Activated T-helper 2 cell treated with anti-CD3 and anti-CD28 coated beads, Interferon-gamma antibody, Interleukin-2, Interleukin-4, amounts not matched to agents 10 μg/mL and 5 μg/mL and 100 μg/mL, durations not matched to agents 14 hours and 24 hours and 36 hours (primary cell): ENCODE data around the gene RBM24. TPM values are rescaled to one million over a fixed set of nuclear protein-coding genes. Genes with fewer than 3 reads are reported as not detected.

Source experiments
- DNase-seq: peaks from one replicate; pipeline ENCODE4 v3.0.0; 2021; ENCODE audit warnings: low spot score
- H3K27ac Mint-ChIP-seq: one replicate; pipeline ENCODE4 v1.8.0; 2021; ENCODE audit warnings: mixed read lengths
- H3K27me3 Mint-ChIP-seq: one replicate; pipeline ENCODE4 v1.8.0; 2021; ENCODE audit warnings: low read depth, mixed read lengths
- H3K36me3 Mint-ChIP-seq: one replicate; pipeline ENCODE4 v1.8.0; 2021; ENCODE audit warnings: low read depth, mixed read lengths
- H3K4me1 Mint-ChIP-seq: one replicate; pipeline ENCODE4 v1.8.0; 2021; ENCODE audit warnings: low read depth, mixed read lengths
- H3K4me3 Mint-ChIP-seq: one replicate; pipeline ENCODE4 v1.8.0; 2021; ENCODE audit warnings: low read depth, mild to moderate bottlenecking, moderate library complexity, mixed read lengths
- H3K9me3 Mint-ChIP-seq: one replicate; pipeline ENCODE4 v1.8.0; 2021; ENCODE audit warnings: mixed read lengths
- intact Hi-C: fragments of 100-400 bp; cut with micrococcal nuclease; formaldehyde crosslinking; loops from one replicate; pipeline ENCODE4 v1.15.1; 2023
- total RNA-seq: library from RNA; stranded (reverse); gene quantifications from 2 replicates; pipeline ENCODE4 v1.2.3, GENCODE V29; 2022

Gene RBM24
- not detected in 2 replicates for total RNA-seq

- intact Hi-C loops, result no loop called here
- Mint-ChIP-seq H3K4me3 (peak within 1 kb of the TSS; percentile 60), H3K36me3 (no peaks in the 10 kb centered on the region), H3K27me3 (peaks cover 63% of the 10 kb centered on the region), H3K4me1 (peaks cover 5% of the 10 kb centered on the region), H3K9me3 (no peaks in the 10 kb centered on the region), H3K27ac (no peak within 1 kb of the TSS)
- peak; percentile 15 for DNase-seq
These were observed at the start of gene RBM24 for GRCh38 chr6:17281100-17281496. RBM24 (plus strand) TSS chr6:17281361; CDS start chr6:17281582, 221 bp downstream.

DNA sequence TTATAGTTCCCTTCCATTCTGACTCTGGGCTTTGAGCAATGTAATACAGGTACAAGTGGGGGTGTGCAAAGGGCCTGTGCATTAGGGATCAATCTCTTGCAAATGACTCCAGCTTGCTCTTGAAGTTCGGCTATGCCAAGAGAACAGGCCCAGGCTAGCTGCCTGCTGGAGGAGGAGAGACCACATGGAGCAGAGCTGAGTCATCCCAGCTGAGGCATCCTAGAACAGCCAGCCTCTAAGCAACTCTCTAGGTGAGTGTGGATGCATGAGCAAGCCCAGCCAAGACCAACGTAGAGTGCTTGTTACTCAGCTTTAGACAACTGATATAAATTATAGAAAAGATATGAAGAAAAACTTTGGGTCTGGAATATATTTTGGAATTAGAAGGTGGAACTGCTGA lies 47.6 kb upstream of the RBM24 start:
- intact Hi-C loops, result no loop called here
- DNase-seq, result no peak
- H3K4me1 Mint-ChIP-seq, result no peaks in the 10 kb centered on the region
- no peak overlapping the region for H3K4me3 Mint-ChIP-seq
- no peak overlapping the region for H3K27ac Mint-ChIP-seq
- peaks cover 3% of the 10 kb centered on the region for H3K9me3 Mint-ChIP-seq
- H3K36me3 Mint-ChIP-seq, result no peaks in the 10 kb centered on the region
- H3K27me3 Mint-ChIP-seq, result no peaks in the 10 kb centered on the region

- no peaks in the 10 kb centered on the region for H3K27me3 Mint-ChIP-seq
- DNase-seq, result no peak
- H3K4me3 Mint-ChIP-seq, result no peak overlapping the region
- no peaks in the 10 kb centered on the region for H3K36me3 Mint-ChIP-seq
- intact Hi-C loops, result no loop called here
- H3K27ac Mint-ChIP-seq, result no peak overlapping the region
- no peaks in the 10 kb centered on the region for H3K4me1 Mint-ChIP-seq
- H3K9me3 Mint-ChIP-seq, result no peaks in the 10 kb centered on the region
These were observed 43.9 kb upstream of the RBM24 start for GRCh38 chr6:17237246-17237645.

- Mint-ChIP-seq H3K4me3 (no peak overlapping the region), H3K4me1 (no peaks in the 10 kb centered on the region), H3K27ac (no peak overlapping the region), H3K27me3 (no peaks in the 10 kb centered on the region), H3K36me3 (no peaks in the 10 kb centered on the region), H3K9me3 (no peaks in the 10 kb centered on the region)
- intact Hi-C loops, result no loop called here
- no peak for DNase-seq
These were observed 41.9 kb upstream of the RBM24 start for GRCh38 chr6:17239260-17239659.

- H3K27me3 Mint-ChIP-seq, result peaks cover 1% of the 10 kb centered on the region
- H3K4me1 Mint-ChIP-seq, result no peaks in the 10 kb centered on the region
- H3K4me3 Mint-ChIP-seq, result no peak overlapping the region
- no peaks in the 10 kb centered on the region for H3K9me3 Mint-ChIP-seq
- intact Hi-C loops, result no loop called here
- H3K27ac Mint-ChIP-seq, result no peak overlapping the region
- H3K36me3 Mint-ChIP-seq, result no peaks in the 10 kb centered on the region
- no peak for DNase-seq
These were observed 40.2 kb upstream of the RBM24 start for GRCh38 chr6:17240803-17241500.

GRCh38 chr6:17242087-17242486 lies 39.1 kb upstream of the RBM24 start:
- no peak overlapping the region for H3K27ac Mint-ChIP-seq
- H3K9me3 Mint-ChIP-seq, result no peaks in the 10 kb centered on the region
- intact Hi-C loops, result no loop called here
- peaks cover 1% of the 10 kb centered on the region for H3K27me3 Mint-ChIP-seq
- H3K4me1 Mint-ChIP-seq, result no peaks in the 10 kb centered on the region
- H3K4me3 Mint-ChIP-seq, result no peak overlapping the region
- no peak for DNase-seq
- H3K36me3 Mint-ChIP-seq, result no peaks in the 10 kb centered on the region

- no peaks in the 10 kb centered on the region for H3K27me3 Mint-ChIP-seq
- H3K4me1 Mint-ChIP-seq, result no peaks in the 10 kb centered on the region
- no peak overlapping the region for H3K27ac Mint-ChIP-seq
- DNase-seq, result no peak
- H3K4me3 Mint-ChIP-seq, result no peak overlapping the region
- no peaks in the 10 kb centered on the region for H3K9me3 Mint-ChIP-seq
- no peaks in the 10 kb centered on the region for H3K36me3 Mint-ChIP-seq
- intact Hi-C loops, result no loop called here
These were observed 30.9 kb upstream of the RBM24 start for GRCh38 chr6:17250237-17250636.

DNA sequence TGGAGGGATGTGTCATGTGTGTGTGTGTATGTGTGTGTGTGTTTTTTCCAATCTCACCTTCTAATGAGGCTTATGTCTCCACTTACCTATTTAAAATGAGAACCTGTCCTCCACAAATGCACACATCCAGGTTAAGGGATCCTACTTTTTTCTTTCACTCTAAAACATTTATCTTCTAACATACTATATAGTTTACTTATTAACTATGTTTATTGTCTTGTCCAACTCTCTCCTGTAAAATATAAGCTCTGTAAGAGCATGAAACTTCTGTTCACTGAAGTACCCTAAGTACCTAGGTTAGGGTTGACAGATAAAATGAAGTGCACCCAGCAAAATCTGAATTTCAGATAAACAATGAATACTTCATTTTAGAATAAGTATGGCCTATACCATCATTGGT lies 29.2 kb upstream of the RBM24 start:
- H3K9me3 Mint-ChIP-seq, result no peaks in the 10 kb centered on the region
- H3K27ac Mint-ChIP-seq, result no peak overlapping the region
- H3K27me3 Mint-ChIP-seq, result no peaks in the 10 kb centered on the region
- no peaks in the 10 kb centered on the region for H3K36me3 Mint-ChIP-seq
- intact Hi-C loops, result no loop called here
- no peak for DNase-seq
- H3K4me3 Mint-ChIP-seq, result no peak overlapping the region
- H3K4me1 Mint-ChIP-seq, result no peaks in the 10 kb centered on the region

DNA sequence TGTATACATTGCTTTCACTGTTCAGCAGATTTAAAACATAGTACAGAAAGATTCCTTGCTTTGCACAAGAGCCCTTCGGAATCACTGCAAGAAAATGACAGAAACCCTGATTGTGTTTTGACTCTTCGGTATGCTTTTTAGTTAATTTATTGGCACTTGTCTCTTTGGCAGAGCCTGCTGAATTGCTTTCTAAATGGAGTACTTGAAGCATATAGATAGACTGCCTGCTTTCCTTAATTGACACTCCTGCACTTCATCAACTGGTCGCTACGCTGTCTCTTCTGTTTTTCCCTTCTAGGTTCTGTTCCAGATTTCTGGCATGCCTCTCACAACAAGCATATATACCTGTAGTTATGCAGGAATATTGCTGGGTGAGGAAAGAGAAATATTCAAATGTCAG lies 22.4 kb upstream of the RBM24 start:
- intact Hi-C loops, result no loop called here
- H3K4me1 Mint-ChIP-seq, result no peaks in the 10 kb centered on the region
- H3K4me3 Mint-ChIP-seq, result no peak overlapping the region
- no peak overlapping the region for H3K27ac Mint-ChIP-seq
- H3K9me3 Mint-ChIP-seq, result no peaks in the 10 kb centered on the region
- peaks cover 5% of the 10 kb centered on the region for H3K27me3 Mint-ChIP-seq
- H3K36me3 Mint-ChIP-seq, result no peaks in the 10 kb centered on the region
- DNase-seq, result no peak

- intact Hi-C loops, result no loop called here
- Mint-ChIP-seq H3K4me3 (no peak overlapping the region), H3K27ac (no peak overlapping the region), H3K9me3 (no peaks in the 10 kb centered on the region), H3K27me3 (peaks cover 3% of the 10 kb centered on the region), H3K4me1 (no peaks in the 10 kb centered on the region), H3K36me3 (no peaks in the 10 kb centered on the region)
- DNase-seq, result no peak
These were observed 15.6 kb upstream of the RBM24 start for GRCh38 chr6:17265570-17265969.

- Mint-ChIP-seq H3K36me3 (no peaks in the 10 kb centered on the region), H3K4me3 (no peak overlapping the region), H3K9me3 (no peaks in the 10 kb centered on the region), H3K4me1 (no peaks in the 10 kb centered on the region), H3K27me3 (no peaks in the 10 kb centered on the region), H3K27ac (no peak overlapping the region)
- intact Hi-C loops, result no loop called here
- no peak for DNase-seq
These were observed 13.6 kb upstream of the RBM24 start for GRCh38 chr6:17267566-17267965.

DNA sequence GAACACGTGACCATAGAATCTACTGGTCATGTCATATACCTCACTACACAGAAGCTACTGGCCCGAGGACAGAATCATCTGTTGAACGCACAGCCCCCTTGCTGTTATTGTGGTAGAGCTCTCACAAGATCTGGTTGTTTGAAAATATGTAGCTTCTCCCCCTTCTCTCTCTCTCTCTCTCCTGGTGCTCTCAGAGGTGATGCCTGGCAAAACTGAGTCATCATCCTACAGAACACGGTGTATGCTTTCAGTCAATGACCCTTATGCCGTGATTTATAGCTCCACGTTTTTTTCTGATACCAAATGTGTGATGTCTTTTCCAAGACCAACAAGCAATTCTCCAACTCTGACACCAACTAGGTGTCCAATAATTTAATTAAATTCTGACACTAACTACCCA lies 13.0 kb upstream of the RBM24 start:
- no peaks in the 10 kb centered on the region for H3K27me3 Mint-ChIP-seq
- intact Hi-C loops, result no loop called here

GRCh38 chr6:17269840-17270239 lies 11.3 kb upstream of the RBM24 start:
- H3K27ac Mint-ChIP-seq, result no peak overlapping the region
- H3K4me1 Mint-ChIP-seq, result no peaks in the 10 kb centered on the region
- DNase-seq, result no peak
- H3K36me3 Mint-ChIP-seq, result no peaks in the 10 kb centered on the region
- H3K4me3 Mint-ChIP-seq, result no peak overlapping the region
- intact Hi-C loops, result no loop called here
- H3K27me3 Mint-ChIP-seq, result no peaks in the 10 kb centered on the region
- no peaks in the 10 kb centered on the region for H3K9me3 Mint-ChIP-seq

More for the DNA sequence above, 13.0 kb upstream of the RBM24 start:
- H3K9me3 Mint-ChIP-seq, result no peaks in the 10 kb centered on the region
- H3K27ac Mint-ChIP-seq, result no peak overlapping the region
- H3K4me1 Mint-ChIP-seq, result no peaks in the 10 kb centered on the region
- no peak overlapping the region for H3K4me3 Mint-ChIP-seq
- DNase-seq, result no peak
- no peaks in the 10 kb centered on the region for H3K36me3 Mint-ChIP-seq

DNA sequence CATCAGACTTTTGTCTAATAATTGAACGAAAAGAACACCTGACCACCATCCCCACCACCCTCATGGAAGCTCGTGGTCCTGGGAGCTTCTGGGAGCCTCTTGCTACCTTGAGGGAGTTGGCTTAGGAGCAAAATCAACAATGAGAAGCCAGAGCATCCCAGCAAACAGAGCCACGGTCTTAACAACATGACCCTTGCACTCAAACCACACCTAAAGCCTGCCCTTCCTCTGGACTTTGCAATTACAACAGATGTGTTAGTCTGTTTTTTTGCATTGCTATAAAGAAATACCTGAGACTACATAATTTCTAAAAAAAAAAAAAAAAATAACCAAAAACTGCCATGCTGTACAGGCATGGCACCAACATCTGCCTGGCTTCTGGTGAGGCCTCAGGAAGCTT lies 9.5 kb upstream of the RBM24 start:
- Mint-ChIP-seq H3K27me3 (peaks cover 2% of the 10 kb centered on the region), H3K9me3 (no peaks in the 10 kb centered on the region), H3K4me3 (no peak overlapping the region), H3K27ac (no peak overlapping the region), H3K4me1 (no peaks in the 10 kb centered on the region), H3K36me3 (no peaks in the 10 kb centered on the region)
- intact Hi-C loops, result no loop called here
- DNase-seq, result no peak
